Ramos (cell line): ENCODE measurements around the gene BANF2.
"Not testable (repeated sequence)": the region's sequence is repeated elsewhere in the genome, so short reads cannot be mapped to it uniquely, and the experiment has no call there.

ENCODE experiments used
- in situ Hi-C: fragments of 300-500 bp; cut with MboI; formaldehyde crosslinking; loops from one replicate; pipeline ENCODE4 v1.14.3; 2022; ENCODE audit warnings: low sequenced_read_pairs; ENCODE audit not compliant: unreplicated experiment

The BANF2 gene

GRCh38 chr20:17757496-17757895 lies 57.7 kb downstream of the BANF2 start:
- in situ Hi-C loops: no loop called here

GRCh38 chr20:17758010-17758409 lies 58.2 kb downstream of the BANF2 start:
- in situ Hi-C loops: no loop called here

GRCh38 chr20:17758512-17758911 lies 58.7 kb downstream of the BANF2 start:
- in situ Hi-C loops: no loop called here

GRCh38 chr20:17759449-17759848 lies 59.7 kb downstream of the BANF2 start:
- in situ Hi-C loops: no loop called here

GRCh38 chr20:17761604-17762003 lies 61.8 kb downstream of the BANF2 start:
- in situ Hi-C loops: no loop called here

- in situ Hi-C loops: no loop called here
These were observed 62.6 kb downstream of the BANF2 start for GRCh38 chr20:17762243-17762872.

GRCh38 chr20:17762873-17763557 lies 63.2 kb downstream of the BANF2 start:
- in situ Hi-C loops: no loop called here

GRCh38 chr20:17765017-17765416 lies 65.3 kb downstream of the BANF2 start:
- in situ Hi-C loops: no loop called here

GRCh38 chr20:17765584-17765983 lies 65.8 kb downstream of the BANF2 start:
- in situ Hi-C loops: no loop called here

- in situ Hi-C loops: no loop called here
These were observed 66.5 kb downstream of the BANF2 start for GRCh38 chr20:17766226-17766625.

GRCh38 chr20:17767624-17768023 lies 67.9 kb downstream of the BANF2 start:
- in situ Hi-C loops: no loop called here

GRCh38 chr20:17768271-17768670 lies 68.5 kb downstream of the BANF2 start:
- in situ Hi-C loops: no loop called here

GRCh38 chr20:17769716-17770115 lies 70.0 kb downstream of the BANF2 start:
- in situ Hi-C loops: not testable (repeated sequence)

- in situ Hi-C loops: no loop called here
These were observed 71.6 kb downstream of the BANF2 start for GRCh38 chr20:17771206-17772004.

GRCh38 chr20:17772005-17772343 lies 72.2 kb downstream of the BANF2 start:
- in situ Hi-C loops: no loop called here

GRCh38 chr20:17773619-17774018 lies 73.9 kb downstream of the BANF2 start:
- in situ Hi-C loops: no loop called here

- in situ Hi-C loops: no loop called here
These were observed 75.8 kb downstream of the BANF2 start for GRCh38 chr20:17775600-17775999.

- in situ Hi-C loops: no loop called here
These were observed 76.8 kb downstream of the BANF2 start for GRCh38 chr20:17776551-17776950.

GRCh38 chr20:17779011-17779410 lies 79.2 kb downstream of the BANF2 start:
- in situ Hi-C loops: not testable (repeated sequence)

- in situ Hi-C loops: no loop called here
These were observed 83.0 kb downstream of the BANF2 start for GRCh38 chr20:17782768-17783167.

GRCh38 chr20:17783671-17784070 lies 83.9 kb downstream of the BANF2 start:
- in situ Hi-C loops: no loop called here
